Measurements from ENCODE around the gene NOC2L.

The NOC2L gene

GRCh38 chr1:945688-946556 is 13.1 kb downstream of the NOC2L start:
- no peak overlapping the region for H3K4me3 ChIP-seq (ENCODE audit: low read length)
- TF ChIP-seq, protein P1, sequence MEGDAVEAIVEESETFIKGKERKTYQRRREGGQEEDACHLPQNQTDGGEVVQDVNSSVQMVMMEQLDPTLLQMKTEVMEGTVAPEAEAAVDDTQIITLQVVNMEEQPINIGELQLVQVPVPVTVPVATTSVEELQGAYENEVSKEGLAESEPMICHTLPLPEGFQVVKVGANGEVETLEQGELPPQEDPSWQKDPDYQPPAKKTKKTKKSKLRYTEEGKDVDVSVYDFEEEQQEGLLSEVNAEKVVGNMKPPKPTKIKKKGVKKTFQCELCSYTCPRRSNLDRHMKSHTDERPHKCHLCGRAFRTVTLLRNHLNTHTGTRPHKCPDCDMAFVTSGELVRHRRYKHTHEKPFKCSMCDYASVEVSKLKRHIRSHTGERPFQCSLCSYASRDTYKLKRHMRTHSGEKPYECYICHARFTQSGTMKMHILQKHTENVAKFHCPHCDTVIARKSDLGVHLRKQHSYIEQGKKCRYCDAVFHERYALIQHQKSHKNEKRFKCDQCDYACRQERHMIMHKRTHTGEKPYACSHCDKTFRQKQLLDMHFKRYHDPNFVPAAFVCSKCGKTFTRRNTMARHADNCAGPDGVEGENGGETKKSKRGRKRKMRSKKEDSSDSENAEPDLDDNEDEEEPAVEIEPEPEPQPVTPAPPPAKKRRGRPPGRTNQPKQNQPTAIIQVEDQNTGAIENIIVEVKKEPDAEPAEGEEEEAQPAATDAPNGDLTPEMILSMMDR (conservative IDR thresholded peaks at IDR 0.05; ENCODE audit: low read depth, low read length) = no peak

DNA sequence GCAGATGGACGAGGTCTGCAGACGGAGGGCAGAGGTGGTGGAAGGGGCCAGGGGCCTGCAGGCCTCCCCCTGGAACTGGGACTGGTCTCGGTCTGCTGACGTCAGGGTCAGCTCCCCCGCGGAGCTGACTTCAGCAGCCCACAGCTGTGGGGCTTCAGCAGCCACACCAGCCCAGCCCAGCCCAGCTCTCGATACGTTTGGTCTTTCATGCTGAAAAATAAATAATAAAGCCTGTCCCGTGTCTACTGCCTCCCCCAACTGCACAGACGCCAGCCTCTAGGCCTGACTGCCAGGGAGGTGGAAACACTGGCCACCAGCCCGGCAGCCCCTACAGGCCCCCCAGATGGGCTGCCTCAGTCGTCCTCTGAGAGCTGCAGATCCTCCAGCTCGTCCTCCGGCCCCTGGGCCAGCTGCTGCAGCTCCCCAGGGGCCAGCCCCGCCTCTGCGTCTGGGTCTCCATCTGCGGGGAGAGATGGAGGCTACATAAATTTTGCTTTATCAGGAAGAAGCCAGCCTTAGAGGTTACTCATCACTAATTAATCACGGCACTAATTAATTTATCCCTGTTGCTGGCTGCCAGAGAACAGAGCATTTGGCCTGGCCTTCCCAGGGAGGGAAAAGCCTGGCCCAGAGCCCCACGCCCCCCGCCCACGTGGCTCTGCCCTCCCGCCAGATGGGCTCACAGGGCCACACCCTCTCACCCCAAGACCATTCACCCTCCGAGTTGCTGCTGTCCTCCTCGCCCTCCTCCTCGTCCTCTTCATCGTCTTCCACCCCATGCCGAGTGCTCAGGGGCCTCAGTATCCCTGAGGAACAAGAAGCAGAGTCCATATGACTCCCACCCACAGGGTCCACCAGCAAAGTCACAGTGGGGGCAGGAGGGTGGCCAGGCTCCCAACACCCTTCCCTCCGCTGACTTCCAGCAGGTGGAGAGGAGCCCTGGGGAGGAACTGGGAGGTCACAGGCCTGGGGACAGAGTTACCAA is 14.4 kb downstream of the NOC2L start:
- TF ChIP-seq, protein P1 (conservative IDR thresholded peaks at IDR 0.05; ENCODE audit: low read depth, low read length) = no peak
- DNase-seq (ENCODE audit: low read depth) = no peak
- no peak overlapping the region for H3K4me3 ChIP-seq (ENCODE audit: low read length)

More at GRCh38 chr1:945688-946556, 13.1 kb downstream of the NOC2L start:
- DNase-seq (ENCODE audit: low read depth) = no peak

- H3K4me3 ChIP-seq (ENCODE audit: low read length) = no peak overlapping the region
- TF ChIP-seq, protein P1 (conservative IDR thresholded peaks at IDR 0.05; ENCODE audit: low read depth, low read length) = no peak
- DNase-seq (ENCODE audit: low read depth) = no peak
Observed at GRCh38 chr1:943545-944340, 15.3 kb downstream of the NOC2L start.

DNA sequence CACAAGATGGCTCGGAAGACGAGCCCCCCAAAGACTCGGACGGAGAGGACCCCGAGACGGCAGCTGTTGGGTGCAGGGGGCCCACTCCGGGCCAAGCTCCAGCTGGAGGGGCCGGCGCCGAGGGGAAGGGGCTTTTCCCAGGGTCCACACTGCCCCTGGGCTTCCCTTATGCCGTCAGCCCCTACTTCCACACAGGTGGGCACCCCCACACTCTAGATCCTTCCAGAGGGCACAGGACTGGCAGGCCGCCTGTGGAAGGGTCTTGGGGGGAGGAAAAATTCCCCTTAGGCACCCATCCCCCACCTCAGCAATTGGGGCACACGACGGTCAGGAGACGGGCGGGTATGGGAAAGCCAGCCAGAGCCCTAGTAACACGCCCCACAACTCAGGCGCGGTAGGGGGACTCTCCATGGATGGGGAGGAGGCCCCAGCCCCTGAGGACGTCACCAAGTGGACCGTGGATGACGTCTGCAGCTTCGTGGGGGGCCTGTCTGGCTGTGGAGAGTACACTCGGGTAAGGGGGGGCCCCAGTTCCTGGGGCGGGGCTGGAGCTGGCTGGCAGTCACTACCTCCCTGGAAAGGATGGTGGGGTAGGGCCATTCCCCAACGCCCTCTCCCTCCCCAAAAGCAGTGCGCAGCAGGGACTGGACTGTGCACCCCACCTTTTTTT is 16.1 kb downstream of the NOC2L start:
- TF ChIP-seq, protein P1 (conservative IDR thresholded peaks at IDR 0.05; ENCODE audit: low read depth, low read length) = no peak
- DNase-seq (ENCODE audit: low read depth) = no peak
- peak overlapping the region; percentile 36 for H3K4me3 ChIP-seq (ENCODE audit: low read length)

DNA sequence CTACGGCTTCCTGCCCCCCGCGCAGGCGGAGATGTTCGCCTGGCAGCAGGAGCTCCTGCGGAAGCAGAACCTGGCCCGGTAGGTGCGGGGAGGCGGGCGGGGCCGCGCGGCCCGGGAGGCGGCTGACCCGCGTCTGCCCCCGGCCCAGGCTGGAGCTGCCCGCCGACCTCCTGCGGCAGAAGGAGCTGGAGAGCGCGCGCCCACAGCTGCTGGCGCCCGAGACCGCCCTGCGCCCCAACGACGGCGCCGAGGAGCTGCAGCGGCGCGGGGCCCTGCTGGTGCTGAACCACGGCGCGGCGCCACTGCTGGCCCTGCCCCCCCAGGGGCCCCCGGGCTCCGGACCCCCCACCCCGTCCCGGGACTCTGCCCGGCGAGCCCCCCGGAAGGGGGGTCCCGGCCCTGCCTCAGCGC is 16.6 kb downstream of the NOC2L start:
- no peak for DNase-seq (ENCODE audit: low read depth)
- TF ChIP-seq, protein P1 (conservative IDR thresholded peaks at IDR 0.05; ENCODE audit: low read depth, low read length) = no peak
- peak overlapping the region; percentile 42 for H3K4me3 ChIP-seq (ENCODE audit: low read length)
